SK-N-SH (cell line): Measurements from ENCODE around the gene MOSPD2. TPM values are rescaled to one million over a fixed set of nuclear protein-coding genes. Genes with fewer than 3 reads are reported as not detected.

Source experiments
- CTCF ChIA-PET: fragments of 300-600, 350-600 bp; formaldehyde crosslinking; extraction: SDS; loops from one replicate; lab custom pipeline; 2021; lab: Yijun Ruan, JAX
- POLR2A ChIA-PET: fragments of 350-600 bp; sonication (Branson Sonifier 250); formaldehyde crosslinking; extraction: SDS; loops from one replicate; lab custom pipeline; 2020; ENCODE audit warnings: antibody characterized with exemption, inconsistent platforms; lab: Yijun Ruan, JAX
- DNase-seq: peaks from one replicate; pipeline ENCODE4 v3.0.0; 2012
- H2AFZ ChIP-seq: fragments of 200-600 bp; sonication (generic); 2 replicates; pipeline ENCODE4 v1.8.1; 2016; ENCODE audit warnings: antibody characterized with exemption, mild to moderate bottlenecking, low read depth
- H3F3A ChIP-seq: fragments of 200-600 bp; sonication (generic); replicated peaks from 2 replicates; pipeline ENCODE3; 2016; ENCODE audit warnings: antibody characterized with exemption, mild to moderate bottlenecking; ENCODE audit not compliant: insufficient read depth
- H3K27ac ChIP-seq, 2 experiments: fragments of 200-500 bp in 1 of 2; fragments of 200-600 bp in 1 of 2; sonication (Bioruptor generic) in 1 of 2; sonication (generic), shearing (Covaris generic) in 1 of 2; 2 replicates each; pipeline versions ENCODE4 v1.5.1 to v1.6.1; 2014 to 2016; ENCODE audit warnings: low read depth in 2 of 2, inconsistent platforms in 1 of 2, low read length in 1 of 2, mild to moderate bottlenecking in 1 of 2, mixed read lengths in 1 of 2
- H3K27me3 ChIP-seq: fragments of 200-600 bp; sonication (generic), shearing (Covaris generic); 2 replicates; pipeline ENCODE4 v1.6.1; 2016; ENCODE audit warnings: mixed run types; ENCODE audit not compliant: insufficient read depth
- H3K36me3 ChIP-seq, 2 experiments: fragments of 200-500 bp in 1 of 2; fragments of 200-600 bp in 1 of 2; sonication (Bioruptor generic) in 1 of 2; sonication (generic) in 1 of 2; replicated peaks in 1 of 2; 2 replicates each; pipeline versions ENCODE3 to v1.5.1; 2014 to 2016; ENCODE audit warnings: low read length in 1 of 2, mild to moderate bottlenecking in 1 of 2; ENCODE audit not compliant: insufficient read depth in 2 of 2, control insufficient read depth in 1 of 2
- H3K4me1 ChIP-seq, 2 experiments: fragments of 200-500 bp in 1 of 2; fragments of 200-600 bp in 1 of 2; sonication (Bioruptor generic) in 1 of 2; sonication (generic), shearing (Covaris generic) in 1 of 2; 2 replicates each; pipeline versions ENCODE4 v1.5.1 to v1.6.1; 2014 to 2016; ENCODE audit warnings: low read depth in 1 of 2, low read length in 1 of 2, mixed run types in 1 of 2; ENCODE audit not compliant: insufficient read depth in 2 of 2, control insufficient read depth in 1 of 2
- H3K4me2 ChIP-seq: fragments of 200-600 bp; sonication (generic), shearing (Covaris generic); 2 replicates; pipeline ENCODE4 v1.6.1; 2017; ENCODE audit warnings: mixed run types
- H3K4me3 ChIP-seq, 2 experiments: fragments of 200-500 bp in 1 of 2; fragments of 200-600 bp in 1 of 2; sonication (Bioruptor generic) in 1 of 2; sonication (generic), shearing (Covaris generic) in 1 of 2; 2 replicates each; pipeline versions ENCODE4 v1.5.1 to v1.8.1; 2014 to 2016; ENCODE audit warnings: low read depth in 2 of 2, inconsistent platforms in 1 of 2, low read length in 1 of 2, mild to moderate bottlenecking in 1 of 2, mixed read lengths in 1 of 2, moderate library complexity in 1 of 2
- H3K79me2 ChIP-seq: fragments of 200-600 bp; sonication (generic); 2 replicates; pipeline ENCODE4 v1.8.1; 2017; ENCODE audit warnings: mild to moderate bottlenecking; ENCODE audit not compliant: insufficient read depth
- H3K9ac ChIP-seq: fragments of 200-600 bp; sonication (generic); 2 replicates; pipeline ENCODE4 v1.6.1; 2017; ENCODE audit warnings: mixed run types
- H3K9me2 ChIP-seq: fragments of 200-600 bp; sonication (generic); 2 replicates; pipeline ENCODE4 v1.6.1; 2017; ENCODE audit warnings: mixed run types
- H3K9me3 ChIP-seq: fragments of 200-600 bp; sonication (generic); 2 replicates; pipeline ENCODE4 v1.6.1; 2017; ENCODE audit warnings: mixed run types, mild to moderate bottlenecking, moderate library complexity
- H4K20me1 ChIP-seq: fragments of 200-600 bp; sonication (generic); 2 replicates; pipeline ENCODE4 v1.6.1; 2017; ENCODE audit warnings: mild to moderate bottlenecking, mixed run types; ENCODE audit not compliant: insufficient read depth
- CHD2 ChIP-seq: fragments of 150-350 bp; IDR thresholded peaks from 2 replicates; pipeline ENCODE4 v1.6.1; 2018; ENCODE audit warnings: low read length; ENCODE audit not compliant: partially characterized antibody
- ELF1 ChIP-seq: IDR thresholded peaks from 2 replicates; pipeline ENCODE4 v1.4.0; 2012
- EP300 ChIP-seq, 2 experiments: IDR thresholded peaks; 2 replicates each; pipeline versions ENCODE4 v1.4.0 to v1.6.1; 2012; ENCODE audit warnings: borderline replicate concordance in 1 of 2, low read depth in 1 of 2, low read length in 1 of 2
- EZH2phosphoT487 ChIP-seq: fragments of 200-600 bp; sonication (generic); IDR thresholded peaks from 2 replicates; pipeline ENCODE4 v1.6.1; 2017; ENCODE audit warnings: low read depth, mixed run types, mild to moderate bottlenecking, antibody characterized with exemption, moderate library complexity, borderline replicate concordance
- FOSL2 ChIP-seq: IDR thresholded peaks from 2 replicates; pipeline ENCODE4 v1.4.0; 2012; ENCODE audit warnings: low read depth, mild to moderate bottlenecking, moderate library complexity, borderline replicate concordance
- FOXJ3 ChIP-seq: sonication (generic); formaldehyde crosslinking; IDR thresholded peaks from 2 replicates; pipeline ENCODE4 v1.5.1; 2020; ENCODE audit warnings: mild to moderate bottlenecking, missing genetic modification reagents
- FOXM1 ChIP-seq: IDR thresholded peaks from 2 replicates; pipeline ENCODE4 v1.4.0; 2012; ENCODE audit warnings: low read depth, mild to moderate bottlenecking
- GATA2 ChIP-seq: sonication (generic); formaldehyde crosslinking; IDR thresholded peaks from 2 replicates; pipeline ENCODE4 v1.5.0; 2020; ENCODE audit warnings: mild to moderate bottlenecking, missing genetic modification reagents
- IRF3 ChIP-seq: fragments of 150-350 bp; IDR thresholded peaks from 2 replicates; pipeline ENCODE4 v1.6.1; 2016; ENCODE audit warnings: mild to moderate bottlenecking, low read depth, low read length
- JUND ChIP-seq: IDR thresholded peaks from 2 replicates; pipeline ENCODE4 v1.4.0; 2012
- MEF2A ChIP-seq: IDR thresholded peaks from 2 replicates; pipeline ENCODE4 v1.4.0; 2012; ENCODE audit warnings: low read depth, borderline replicate concordance
- MXI1 ChIP-seq: IDR thresholded peaks from 2 replicates; pipeline ENCODE4 v1.6.1; 2012; ENCODE audit warnings: mild to moderate bottlenecking, low read depth, low read length, improper control_type of control experiment
- NFIC ChIP-seq: IDR thresholded peaks from 2 replicates; pipeline ENCODE4 v1.4.0; 2012; ENCODE audit warnings: borderline replicate concordance
- PBX3 ChIP-seq: IDR thresholded peaks from 2 replicates; pipeline ENCODE4; 2012
- RAD21 ChIP-seq: IDR thresholded peaks from 2 replicates; pipeline ENCODE4 v1.6.1; 2012; ENCODE audit warnings: mild to moderate bottlenecking, low read length
- RCOR1 ChIP-seq: fragments of 150-350 bp; IDR thresholded peaks from 2 replicates; pipeline ENCODE4 v1.6.1; 2017; ENCODE audit warnings: antibody characterized with exemption, low read length
- SMC3 ChIP-seq: IDR thresholded peaks from 2 replicates; pipeline ENCODE4 v1.6.1; 2012; ENCODE audit warnings: low read depth, low read length, improper control_type of control experiment
- TAF1 ChIP-seq: IDR thresholded peaks from 2 replicates; pipeline ENCODE4 v1.6.1; 2012; ENCODE audit warnings: low read depth, mild to moderate bottlenecking, low read length, moderate library complexity, borderline replicate concordance
- TCF12 ChIP-seq: IDR thresholded peaks from 2 replicates; pipeline ENCODE4 v1.4.0; 2012
- TEAD4 ChIP-seq: IDR thresholded peaks from 2 replicates; pipeline ENCODE4 v1.4.0; 2012; ENCODE audit warnings: mild to moderate bottlenecking, borderline replicate concordance; ENCODE audit not compliant: insufficient read depth
- USF1 ChIP-seq: IDR thresholded peaks from 2 replicates; pipeline ENCODE4 v1.4.0; 2012; ENCODE audit warnings: low read depth, borderline replicate concordance
- USF2 ChIP-seq: fragments of 150-350 bp; IDR thresholded peaks from 2 replicates; pipeline ENCODE4 v1.6.1; 2017; ENCODE audit warnings: antibody characterized with exemption, low read length, low read depth, borderline replicate concordance
- YY1 ChIP-seq: IDR thresholded peaks from 2 replicates; pipeline ENCODE4 v1.4.0; 2012; ENCODE audit warnings: low read depth, mild to moderate bottlenecking
- WGBS: methylation state at CpG from one replicate; pipeline ENCODE4 v1.1.6; 2017; ENCODE audit warnings: low lambda C conversion rate; 5-methylcytosine and 5-hydroxymethylcytosine counted together
- polyA plus RNA-seq, 3 experiments: library from polyadenylated mRNA; depleted of rRNA; stranded (reverse); fragments of >200 nt; gene quantifications; 2 replicates each; pipeline ENCODE4 v1.2.3, GENCODE V29; 2012

MOSPD2 gene
- polyA plus RNA-seq, 1 of the 3 experiments (the other 2 are of a cell fraction): 7.6 TPM

GRCh38 chrX:14826319-14826718, 46.9 kb upstream of the MOSPD2 start:
- Histone ChIP-seq H3K9me2 (no peaks in the 10 kb centered on the region), H3F3A (no peaks in the 10 kb centered on the region), H2AFZ (no peak overlapping the region), H3K36me3 (no peaks in the 10 kb centered on the region), H3K27me3 (no peaks in the 10 kb centered on the region), H3K27ac (no peak overlapping the region), H4K20me1 (no peaks in the 10 kb centered on the region), H3K4me1 (no peaks in the 10 kb centered on the region), H3K4me3 (no peak overlapping the region), H3K4me2 (no peak overlapping the region), H3K9me3 (no peaks in the 10 kb centered on the region), H3K9ac (no peak overlapping the region), H3K79me2 (no peaks in the 10 kb centered on the region)
- no peak for TF ChIP-seq USF2
- no peak for TF ChIP-seq MEF2A
- no peak for TF ChIP-seq PBX3
- no peak for TF ChIP-seq SMC3
- no peak for TF ChIP-seq RAD21
- TF ChIP-seq FOXJ3: no peak
- no peak for TF ChIP-seq ELF1
- no peak for TF ChIP-seq GATA2 (CRISPR knock-in tag)
- TF ChIP-seq EP300 (IDR thresholded peaks at IDR 0.05; ENCODE audit: borderline replicate concordance in 1 of 2, low read depth in 1 of 2, low read length in 1 of 2): no peak
- no peak for TF ChIP-seq USF1
- TF ChIP-seq JUND: no peak
- no peak for TF ChIP-seq YY1
- TF ChIP-seq EZH2phosphoT487: no peak
- TF ChIP-seq RCOR1: no peak
- no peak for DNase-seq
- 28% methylated on average over 3 of the region's 3 CpGs for WGBS
- ChIA-PET POLR2A (no interaction called here), CTCF (no interaction called here)

GRCh38 chrX:14829643-14830042, 43.6 kb upstream of the MOSPD2 start:
- Histone ChIP-seq H3K9ac (no peak overlapping the region), H3K4me3 (no peak overlapping the region), H3K4me1 (no peaks in the 10 kb centered on the region), H3K9me3 (no peaks in the 10 kb centered on the region), H4K20me1 (no peaks in the 10 kb centered on the region), H3K27me3 (no peaks in the 10 kb centered on the region), H2AFZ (no peak overlapping the region), H3K27ac (no peak overlapping the region), H3K36me3 (no peaks in the 10 kb centered on the region), H3K9me2 (no peaks in the 10 kb centered on the region), H3F3A (no peaks in the 10 kb centered on the region), H3K4me2 (no peak overlapping the region), H3K79me2 (no peaks in the 10 kb centered on the region)
- WGBS: 34% methylated on average over 2 of the region's 2 CpGs
- ChIA-PET CTCF (no interaction called here), POLR2A (no interaction called here)
- DNase-seq: no peak
- TF ChIP-seq TEAD4 (no peak), IRF3 (no peak), NFIC (no peak), SMC3 (no peak), FOSL2 (no peak), TAF1 (no peak), RAD21 (no peak), RCOR1 (no peak), FOXM1 (no peak), FOXJ3 (no peak), GATA2 (CRISPR knock-in tag) (no peak), MXI1 (no peak), PBX3 (no peak), TCF12 (no peak), USF1 (no peak), CHD2 (no peak), JUND (no peak), EZH2phosphoT487 (no peak), EP300 (IDR thresholded peaks at IDR 0.05; ENCODE audit: borderline replicate concordance in 1 of 2, low read depth in 1 of 2, low read length in 1 of 2) (no peak)
